Epidermal melanocyte (primary cell): ENCODE data around the gene CAMP.

Experiments
- DNase-seq: peaks from one replicate; pipeline ENCODE4 v3.0.0; 2011; ENCODE audit warnings: low spot score; ENCODE audit not compliant: insufficient read length

Gene CAMP

GRCh38 chr3:48214225-48214624, 9.1 kb upstream of the CAMP start:
- DNase-seq, result no peak

- DNase-seq, result no peak
Measured at GRCh38 chr3:48215019-48215418, 8.3 kb upstream of the CAMP start.

GRCh38 chr3:48215466-48215865, 7.8 kb upstream of the CAMP start:
- DNase-seq, result no peak

- no peak for DNase-seq
Measured at GRCh38 chr3:48215876-48216275, 7.4 kb upstream of the CAMP start.

GRCh38 chr3:48217449-48217848, 5.8 kb upstream of the CAMP start:
- DNase-seq, result no peak

GRCh38 chr3:48218537-48218936, 4.8 kb upstream of the CAMP start:
- DNase-seq, result no peak

GRCh38 chr3:48219543-48219942, 3.8 kb upstream of the CAMP start:
- no peak for DNase-seq

- no peak for DNase-seq
Measured at GRCh38 chr3:48220746-48221145, 2.5 kb upstream of the CAMP start.

- no peak for DNase-seq
Measured at GRCh38 chr3:48225587-48225986, 2.3 kb downstream of the CAMP start.

GRCh38 chr3:48226939-48227338, 3.6 kb downstream of the CAMP start:
- DNase-seq, result no peak

- DNase-seq, result no peak
Measured at GRCh38 chr3:48232232-48232631, 8.9 kb downstream of the CAMP start.

- DNase-seq, result no peak
Measured at GRCh38 chr3:48232734-48233133, 9.4 kb downstream of the CAMP start.

- DNase-seq, result no peak
Measured at GRCh38 chr3:48233542-48233941, 10.2 kb downstream of the CAMP start.

GRCh38 chr3:48236531-48236930, 13.2 kb downstream of the CAMP start:
- no peak for DNase-seq

- no peak for DNase-seq
Measured at GRCh38 chr3:48238531-48239085, 15.3 kb downstream of the CAMP start.

- no peak for DNase-seq
Measured at GRCh38 chr3:48240000-48240963, 17.0 kb downstream of the CAMP start.

- DNase-seq, result no peak
Measured at GRCh38 chr3:48241796-48242455, 18.6 kb downstream of the CAMP start.

- no peak for DNase-seq
Measured at GRCh38 chr3:48243886-48244285, 20.6 kb downstream of the CAMP start.

GRCh38 chr3:48244461-48244860, 21.2 kb downstream of the CAMP start:
- DNase-seq, result no peak

- DNase-seq, result no peak
Measured at GRCh38 chr3:48245136-48245535, 21.8 kb downstream of the CAMP start.

- no peak for DNase-seq
Measured at GRCh38 chr3:48247401-48247811, 24.1 kb downstream of the CAMP start.

- no peak for DNase-seq
Measured at GRCh38 chr3:48248095-48248850, 25.0 kb downstream of the CAMP start.
